Muscle layer of duodenum (tissue), 2 donors: ENCODE measurements around the gene TRIM61.
"Not testable (repeated sequence)": the region's sequence is repeated elsewhere in the genome, so short reads cannot be mapped to it uniquely, and the experiment has no call there.

Source experiments
- H3K27ac ChIP-seq: one replicate; pipeline ENCODE4 v1.7.0; 2013; ENCODE audit warnings: mild to moderate bottlenecking, low read length
- H3K27me3 ChIP-seq: one replicate; pipeline ENCODE4 v1.7.0; 2013; ENCODE audit warnings: low read depth, mild to moderate bottlenecking, control low read depth, low read length
- H3K36me3 ChIP-seq, 2 donors: one replicate each; pipeline ENCODE4 v1.7.0; 2013; ENCODE audit warnings: low read length in 2 of 2, control low read depth in 1 of 2, mild to moderate bottlenecking in 1 of 2; ENCODE audit not compliant: insufficient read depth in 2 of 2, control insufficient read depth in 1 of 2
- H3K4me1 ChIP-seq, 2 donors: one replicate each; pipeline ENCODE4 v1.7.0; 2013; ENCODE audit warnings: low read length in 2 of 2, mild to moderate bottlenecking in 2 of 2, control low read depth in 1 of 2, moderate library complexity in 1 of 2; ENCODE audit not compliant: insufficient read depth in 2 of 2, control insufficient read depth in 1 of 2
- H3K4me3 ChIP-seq, 2 donors: one replicate each; pipeline ENCODE4 v1.7.0; 2013; ENCODE audit warnings: low read length in 2 of 2, low read depth in 1 of 2, mild to moderate bottlenecking in 1 of 2
- H3K9me3 ChIP-seq, 2 donors: one replicate each; pipeline ENCODE4 v1.7.0; 2013; ENCODE audit warnings: low read length in 2 of 2, control low read depth in 1 of 2, mild to moderate bottlenecking in 1 of 2; ENCODE audit not compliant: control insufficient read depth in 1 of 2
- donor health status: healthy.

Gene TRIM61

GRCh38 chr4:164956766-164957643, 20.5 kb downstream of the TRIM61 start:
- no peak overlapping the region for H3K27ac ChIP-seq
- no peaks in the 10 kb centered on the region for H3K36me3 ChIP-seq
- H3K9me3 ChIP-seq = no peaks in the 10 kb centered on the region
- peaks cover 8% of the 10 kb centered on the region for H3K27me3 ChIP-seq
- peak overlapping the region; percentile 85 to 91 for H3K4me3 ChIP-seq
- H3K4me1 ChIP-seq = peaks cover 0 to 11% of the 10 kb centered on the region in 2 donors

- Histone ChIP-seq H3K36me3 (no peaks in the 10 kb centered on the region), H3K4me1 (peaks cover 0 to 11% of the 10 kb centered on the region in 2 donors), H3K27me3 (peaks cover 10% of the 10 kb centered on the region), H3K27ac (no peak overlapping the region), H3K9me3 (no peaks in the 10 kb centered on the region), H3K4me3 (no peak overlapping the region)
Measured at GRCh38 chr4:164955107-164955805, 22.2 kb downstream of the TRIM61 start.

GRCh38 chr4:164952551-164952950, 24.9 kb downstream of the TRIM61 start:
- H3K36me3 ChIP-seq = no peaks in the 10 kb centered on the region
- no peaks in the 10 kb centered on the region for H3K9me3 ChIP-seq
- no peak overlapping the region for H3K4me3 ChIP-seq
- peaks cover 0 to 5% of the 10 kb centered on the region in 2 donors for H3K4me1 ChIP-seq
- no peak overlapping the region for H3K27ac ChIP-seq
- peaks cover 10% of the 10 kb centered on the region for H3K27me3 ChIP-seq

- H3K4me1 ChIP-seq = no peaks in the 10 kb centered on the region
- peaks cover 10% of the 10 kb centered on the region for H3K27me3 ChIP-seq
- H3K9me3 ChIP-seq = no peaks in the 10 kb centered on the region
- H3K27ac ChIP-seq = no peak overlapping the region
- H3K36me3 ChIP-seq = no peaks in the 10 kb centered on the region
- no peak overlapping the region for H3K4me3 ChIP-seq
Measured at GRCh38 chr4:164949448-164950143, 27.9 kb downstream of the TRIM61 start.

DNA sequence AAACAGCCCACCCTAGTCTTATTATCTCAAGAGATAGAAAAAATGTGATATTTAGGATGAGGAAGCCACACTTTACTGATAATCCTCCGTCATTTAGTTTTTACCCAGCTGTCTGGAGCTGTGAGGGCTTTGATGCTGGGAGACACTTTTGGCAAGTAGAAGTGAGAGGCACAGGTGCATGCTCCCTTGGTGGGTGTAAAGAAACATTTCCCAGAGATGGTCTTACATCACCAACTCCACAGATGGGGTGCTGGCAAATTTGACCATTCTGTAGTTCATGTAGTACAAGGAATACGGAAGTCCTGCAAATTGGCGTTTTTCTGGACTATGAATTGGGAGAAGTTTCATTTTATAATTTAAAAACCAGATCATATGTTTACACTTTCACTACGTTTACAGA, 28.5 kb downstream of the TRIM61 start:
- H3K36me3 ChIP-seq = no peaks in the 10 kb centered on the region
- no peak overlapping the region for H3K27ac ChIP-seq
- no peak overlapping the region for H3K4me3 ChIP-seq
- no peaks in the 10 kb centered on the region for H3K9me3 ChIP-seq
- H3K4me1 ChIP-seq = no peaks in the 10 kb centered on the region
- peaks cover 10% of the 10 kb centered on the region for H3K27me3 ChIP-seq

DNA sequence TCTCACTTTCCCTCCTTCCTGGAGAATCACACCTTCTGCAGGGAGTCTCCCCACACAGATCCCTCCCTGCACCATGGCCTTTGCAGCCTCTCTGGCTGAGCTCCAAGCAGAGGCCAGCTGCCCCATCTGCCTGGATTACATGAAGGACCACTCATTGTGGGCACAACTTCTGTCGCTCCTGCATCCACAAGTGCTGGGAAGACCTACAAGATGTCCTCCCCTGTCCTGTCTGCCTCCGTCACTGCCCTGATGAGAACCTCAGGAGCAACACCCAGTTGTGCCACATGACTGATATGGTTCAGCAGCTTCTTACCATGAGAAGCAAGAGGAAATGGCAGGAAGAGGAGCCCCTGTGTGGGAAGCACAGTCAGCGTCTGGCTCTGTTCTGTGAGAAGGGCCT, 29.5 kb downstream of the TRIM61 start:
- not testable (repeated sequence) for H3K4me3 ChIP-seq, H3K9me3 ChIP-seq, H3K4me1 ChIP-seq, H3K36me3 ChIP-seq, H3K27ac ChIP-seq, H3K27me3 ChIP-seq

DNA sequence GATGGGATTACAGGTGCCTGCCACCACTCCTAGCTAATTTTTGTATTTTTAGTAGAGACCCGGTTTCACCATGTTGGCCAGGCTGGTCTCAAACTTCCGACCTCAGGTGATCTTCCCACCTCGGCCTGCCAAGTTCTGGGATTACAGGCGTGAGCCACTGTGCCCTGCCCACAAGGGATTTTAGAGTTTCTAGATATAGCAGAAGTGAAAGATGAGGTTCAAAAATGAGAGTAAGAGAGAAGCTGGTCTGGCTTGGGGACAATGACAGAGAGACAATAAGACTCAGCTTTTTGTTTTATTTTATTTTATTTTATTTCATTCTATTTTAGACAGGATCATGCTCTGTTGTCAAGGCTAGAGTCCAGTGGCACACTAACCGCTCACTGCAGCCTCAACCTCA, 30.6 kb downstream of the TRIM61 start:
- no peaks in the 10 kb centered on the region for H3K36me3 ChIP-seq
- no peak overlapping the region for H3K4me3 ChIP-seq
- no peaks in the 10 kb centered on the region for H3K4me1 ChIP-seq
- H3K9me3 ChIP-seq = no peaks in the 10 kb centered on the region
- H3K27me3 ChIP-seq = peaks cover under 1% of the 10 kb centered on the region
- H3K27ac ChIP-seq = no peak overlapping the region

DNA sequence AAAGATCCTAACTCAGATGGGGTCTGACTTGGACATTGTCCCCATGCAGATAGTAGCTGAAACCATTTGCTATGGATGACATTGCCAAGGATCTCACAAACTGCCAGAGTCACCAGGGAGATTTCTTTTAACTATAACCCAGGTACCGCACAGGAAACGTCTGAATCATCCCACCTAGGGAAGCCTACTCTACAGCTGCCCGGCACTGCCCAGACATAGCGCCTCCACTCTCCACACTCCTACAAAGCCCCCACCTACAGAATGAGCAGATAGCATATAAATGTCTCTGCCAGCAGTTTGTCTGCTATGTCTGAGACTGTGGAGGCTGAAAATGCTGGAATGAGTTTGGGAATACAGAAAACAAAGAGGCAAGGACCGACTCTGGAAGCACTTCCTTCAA, 32.3 kb downstream of the TRIM61 start:
- H3K9me3 ChIP-seq = no peaks in the 10 kb centered on the region
- no peaks in the 10 kb centered on the region for H3K4me1 ChIP-seq
- H3K27me3 ChIP-seq = no peaks in the 10 kb centered on the region
- H3K4me3 ChIP-seq = no peak overlapping the region
- no peaks in the 10 kb centered on the region for H3K36me3 ChIP-seq
- no peak overlapping the region for H3K27ac ChIP-seq

DNA sequence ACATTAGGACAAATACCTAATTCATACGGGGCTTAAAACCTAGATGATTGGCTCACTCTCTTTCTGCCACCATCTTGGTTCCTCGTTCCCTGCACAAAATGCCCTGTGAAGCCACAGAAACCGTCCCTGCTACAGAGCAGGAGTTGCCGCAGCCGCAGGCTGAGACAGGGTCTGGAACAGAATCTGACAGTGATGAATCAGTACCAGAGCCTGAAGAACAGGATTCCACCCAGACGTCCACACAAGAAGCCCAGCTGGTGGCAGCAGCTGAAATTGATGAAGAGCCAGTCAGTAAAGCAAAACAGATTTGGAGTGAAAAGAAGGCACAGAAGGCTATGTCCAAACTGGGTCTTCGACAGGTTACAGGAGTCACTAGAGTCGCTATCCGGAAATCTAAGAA, 34.3 kb downstream of the TRIM61 start:
- H3K27me3 ChIP-seq = no peaks in the 10 kb centered on the region
- H3K27ac ChIP-seq = no peak overlapping the region
- no peaks in the 10 kb centered on the region for H3K4me1 ChIP-seq
- no peak overlapping the region for H3K4me3 ChIP-seq
- no peaks in the 10 kb centered on the region for H3K9me3 ChIP-seq
- no peaks in the 10 kb centered on the region for H3K36me3 ChIP-seq

DNA sequence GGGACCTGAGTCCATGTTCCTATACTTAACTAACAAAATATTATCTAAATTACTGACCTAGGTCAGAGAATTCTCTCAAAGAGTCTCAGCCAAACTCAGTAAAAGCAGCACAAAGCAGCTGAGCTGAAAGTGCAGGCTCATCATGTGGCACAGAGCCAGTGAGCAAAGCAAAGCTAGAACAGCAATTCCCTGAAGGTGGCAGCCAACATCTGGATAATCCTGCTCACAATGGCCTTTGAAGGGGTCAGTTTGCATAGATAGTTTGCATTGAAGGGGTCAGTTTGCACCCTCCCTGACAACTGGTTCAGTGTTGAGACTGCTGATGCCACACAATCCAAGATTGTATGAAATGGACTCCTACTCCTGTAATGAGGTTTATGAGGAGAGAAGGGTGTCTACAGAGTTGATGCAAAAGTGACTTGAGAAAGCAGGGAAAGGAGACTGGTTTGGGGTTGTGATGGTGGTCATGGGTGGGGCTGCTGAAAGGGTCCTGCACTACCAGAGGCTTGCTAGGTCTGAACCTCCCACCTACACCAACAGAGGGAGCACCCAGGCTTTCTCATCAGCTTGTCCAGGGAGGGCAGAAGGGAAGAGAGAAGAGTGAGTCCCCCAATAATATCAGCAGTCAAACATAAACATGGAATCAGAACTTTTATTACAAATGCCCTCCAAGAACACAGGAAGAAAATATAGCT, 39.7 kb downstream of the TRIM61 start:
- Histone ChIP-seq H3K27ac (no peak overlapping the region), H3K9me3 (no peaks in the 10 kb centered on the region), H3K36me3 (no peaks in the 10 kb centered on the region)

More for the DNA sequence above, 39.7 kb downstream of the TRIM61 start:
- H3K4me3 ChIP-seq = no peak overlapping the region
- H3K27me3 ChIP-seq = no peaks in the 10 kb centered on the region
- no peaks in the 10 kb centered on the region for H3K4me1 ChIP-seq
